HL-60 (cell line): Measurements from ENCODE around the gene ACAD9.

Experiments
- DNase-seq, 2 experiments: peaks; one replicate each; pipeline ENCODE4 v3.0.0-alpha.2; 2010 to 2020; ENCODE audit warnings: low read depth in 1 of 2, low spot score in 1 of 2
- H3K27ac ChIP-seq: fragments of 250-450 bp; sonication (Bioruptor Pico); replicated peaks from 2 replicates; pipeline ENCODE4 v1.5.1; 2020; ENCODE audit warnings: mild to moderate bottlenecking, moderate library complexity
- H3K27me3 ChIP-seq: fragments of 250-450 bp; sonication (Bioruptor Pico); 2 replicates; pipeline ENCODE4 v1.5.1; 2021; ENCODE audit warnings: mild to moderate bottlenecking, moderate library complexity; ENCODE audit not compliant: insufficient read depth, poor library complexity, severe bottlenecking
- H3K4me3 ChIP-seq: replicated peaks from 2 replicates; pipeline ENCODE4 v1.5.1; 2011; ENCODE audit warnings: mild to moderate bottlenecking, control low read depth, low read length; ENCODE audit not compliant: insufficient read depth
- GABPA ChIP-seq: IDR thresholded peaks from 2 replicates; pipeline ENCODE4 v1.6.1; 2012; ENCODE audit warnings: low read depth
- POLR2AphosphoS5 ChIP-seq: IDR thresholded peaks from 2 replicates; pipeline ENCODE4 v1.6.1; 2012; ENCODE audit warnings: low read depth
- SPI1 ChIP-seq: IDR thresholded peaks from 2 replicates; pipeline ENCODE4 v1.6.1; 2012; ENCODE audit warnings: low read depth, mild to moderate bottlenecking, borderline replicate concordance
- TF ChIP-seq, protein P1 (sequence below): IDR thresholded peaks from one replicate; pipeline ENCODE4 v1.5.1; 2011; ENCODE audit warnings: low read length, control low read depth, inconsistent platforms; ENCODE audit not compliant: insufficient read depth
- TF ChIP-seq, protein P2 (sequence below): IDR thresholded peaks from 2 replicates; pipeline ENCODE4 v1.6.1; 2012; ENCODE audit warnings: low read depth; ENCODE audit not compliant: insufficient replicate concordance

The ACAD9 gene

DNA sequence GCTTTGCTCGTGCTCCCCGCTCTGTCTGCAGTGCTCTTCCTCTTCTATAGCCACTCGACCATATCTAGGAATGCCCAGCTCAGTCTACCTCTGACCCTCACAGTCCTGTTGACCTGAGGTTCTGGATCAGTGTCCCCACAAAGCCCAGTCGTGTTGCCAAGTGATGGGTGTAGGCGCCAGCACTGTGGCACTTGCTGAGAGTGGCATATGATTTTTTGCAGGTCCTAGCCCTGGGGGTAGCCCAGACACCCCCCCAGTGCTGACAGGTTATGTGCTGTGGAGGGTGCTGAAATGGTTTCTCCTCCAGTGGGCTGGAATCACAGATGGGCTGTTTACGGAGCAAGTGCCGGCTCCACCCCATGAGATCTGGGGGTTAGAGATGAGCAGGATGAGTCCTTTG is 32.5 kb downstream of the ACAD9 start:
- TF ChIP-seq, protein P1, sequence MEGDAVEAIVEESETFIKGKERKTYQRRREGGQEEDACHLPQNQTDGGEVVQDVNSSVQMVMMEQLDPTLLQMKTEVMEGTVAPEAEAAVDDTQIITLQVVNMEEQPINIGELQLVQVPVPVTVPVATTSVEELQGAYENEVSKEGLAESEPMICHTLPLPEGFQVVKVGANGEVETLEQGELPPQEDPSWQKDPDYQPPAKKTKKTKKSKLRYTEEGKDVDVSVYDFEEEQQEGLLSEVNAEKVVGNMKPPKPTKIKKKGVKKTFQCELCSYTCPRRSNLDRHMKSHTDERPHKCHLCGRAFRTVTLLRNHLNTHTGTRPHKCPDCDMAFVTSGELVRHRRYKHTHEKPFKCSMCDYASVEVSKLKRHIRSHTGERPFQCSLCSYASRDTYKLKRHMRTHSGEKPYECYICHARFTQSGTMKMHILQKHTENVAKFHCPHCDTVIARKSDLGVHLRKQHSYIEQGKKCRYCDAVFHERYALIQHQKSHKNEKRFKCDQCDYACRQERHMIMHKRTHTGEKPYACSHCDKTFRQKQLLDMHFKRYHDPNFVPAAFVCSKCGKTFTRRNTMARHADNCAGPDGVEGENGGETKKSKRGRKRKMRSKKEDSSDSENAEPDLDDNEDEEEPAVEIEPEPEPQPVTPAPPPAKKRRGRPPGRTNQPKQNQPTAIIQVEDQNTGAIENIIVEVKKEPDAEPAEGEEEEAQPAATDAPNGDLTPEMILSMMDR = no peak
- TF ChIP-seq SPI1 = no peak
- no peak for TF ChIP-seq GABPA
- TF ChIP-seq, protein P2, sequence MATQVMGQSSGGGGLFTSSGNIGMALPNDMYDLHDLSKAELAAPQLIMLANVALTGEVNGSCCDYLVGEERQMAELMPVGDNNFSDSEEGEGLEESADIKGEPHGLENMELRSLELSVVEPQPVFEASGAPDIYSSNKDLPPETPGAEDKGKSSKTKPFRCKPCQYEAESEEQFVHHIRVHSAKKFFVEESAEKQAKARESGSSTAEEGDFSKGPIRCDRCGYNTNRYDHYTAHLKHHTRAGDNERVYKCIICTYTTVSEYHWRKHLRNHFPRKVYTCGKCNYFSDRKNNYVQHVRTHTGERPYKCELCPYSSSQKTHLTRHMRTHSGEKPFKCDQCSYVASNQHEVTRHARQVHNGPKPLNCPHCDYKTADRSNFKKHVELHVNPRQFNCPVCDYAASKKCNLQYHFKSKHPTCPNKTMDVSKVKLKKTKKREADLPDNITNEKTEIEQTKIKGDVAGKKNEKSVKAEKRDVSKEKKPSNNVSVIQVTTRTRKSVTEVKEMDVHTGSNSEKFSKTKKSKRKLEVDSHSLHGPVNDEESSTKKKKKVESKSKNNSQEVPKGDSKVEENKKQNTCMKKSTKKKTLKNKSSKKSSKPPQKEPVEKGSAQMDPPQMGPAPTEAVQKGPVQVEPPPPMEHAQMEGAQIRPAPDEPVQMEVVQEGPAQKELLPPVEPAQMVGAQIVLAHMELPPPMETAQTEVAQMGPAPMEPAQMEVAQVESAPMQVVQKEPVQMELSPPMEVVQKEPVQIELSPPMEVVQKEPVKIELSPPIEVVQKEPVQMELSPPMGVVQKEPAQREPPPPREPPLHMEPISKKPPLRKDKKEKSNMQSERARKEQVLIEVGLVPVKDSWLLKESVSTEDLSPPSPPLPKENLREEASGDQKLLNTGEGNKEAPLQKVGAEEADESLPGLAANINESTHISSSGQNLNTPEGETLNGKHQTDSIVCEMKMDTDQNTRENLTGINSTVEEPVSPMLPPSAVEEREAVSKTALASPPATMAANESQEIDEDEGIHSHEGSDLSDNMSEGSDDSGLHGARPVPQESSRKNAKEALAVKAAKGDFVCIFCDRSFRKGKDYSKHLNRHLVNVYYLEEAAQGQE = no peak
- TF ChIP-seq POLR2AphosphoS5 = no peak
- H3K4me3 ChIP-seq = no peak overlapping the region
- DNase-seq = no peak

DNA sequence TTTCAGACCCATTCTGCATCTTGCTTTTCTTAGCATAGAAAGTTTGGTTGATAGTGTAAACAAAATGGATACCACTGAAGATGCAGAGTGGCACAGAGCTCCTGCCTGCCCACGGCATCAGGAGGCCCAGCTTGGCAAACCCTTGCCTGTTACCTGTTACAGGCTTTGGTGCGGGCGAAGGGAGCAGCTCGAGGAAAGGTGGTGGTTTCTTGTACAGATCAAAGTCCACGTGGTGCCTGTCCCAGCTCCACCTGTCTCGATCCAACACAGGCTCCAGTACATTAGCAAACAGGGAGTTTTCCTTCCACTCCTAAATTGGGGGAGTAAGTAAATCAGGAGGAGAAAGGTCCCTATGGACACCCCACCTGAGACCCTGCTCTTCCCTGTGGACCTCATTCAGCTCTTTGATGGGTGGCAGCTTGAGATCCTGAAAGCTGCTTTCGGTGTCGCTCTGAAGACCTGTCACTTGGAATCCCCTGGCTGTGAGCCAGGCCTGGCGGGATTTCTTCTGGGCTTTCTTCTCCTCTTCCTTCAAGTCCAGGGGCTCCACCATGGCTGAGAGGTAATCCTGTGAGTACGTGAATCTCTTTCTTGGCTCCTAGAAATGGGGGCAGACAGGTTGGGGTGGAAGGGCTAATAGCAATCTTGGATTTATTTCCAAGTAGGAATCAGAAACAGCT is 35.7 kb downstream of the ACAD9 start:
- H3K27ac ChIP-seq = no peak overlapping the region
- no peak for TF ChIP-seq GABPA
- TF ChIP-seq, protein P2 = no peak
- TF ChIP-seq POLR2AphosphoS5 = no peak
- TF ChIP-seq, protein P1 = no peak
- TF ChIP-seq SPI1 = no peak
- no peaks in the 10 kb centered on the region for H3K27me3 ChIP-seq
- DNase-seq = no peak
- no peak overlapping the region for H3K4me3 ChIP-seq

More for the DNA sequence above, 32.5 kb downstream of the ACAD9 start:
- Histone ChIP-seq H3K27me3 (no peaks in the 10 kb centered on the region), H3K27ac (no peak overlapping the region)

DNA sequence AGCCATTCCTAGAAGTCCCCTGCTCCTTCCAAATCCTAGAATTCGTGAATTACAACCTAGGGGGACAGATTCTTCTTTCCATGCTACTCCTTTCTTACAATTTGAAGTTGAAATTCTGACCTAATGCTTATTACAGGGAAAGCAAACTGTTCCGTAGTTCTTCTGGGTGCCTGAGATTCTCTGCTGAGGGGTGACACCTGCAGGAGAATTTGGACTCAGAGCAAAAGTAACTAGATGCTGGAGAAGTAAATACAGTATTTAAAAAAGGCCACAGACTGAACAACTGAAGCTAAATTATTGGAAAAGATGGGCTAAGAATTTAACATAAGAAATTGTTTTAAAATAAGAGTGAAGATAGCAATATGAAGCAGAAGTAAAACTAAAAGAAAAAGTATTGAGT is 37.9 kb downstream of the ACAD9 start:
- DNase-seq = no peak
- no peak for TF ChIP-seq SPI1
- no peak for TF ChIP-seq POLR2AphosphoS5
- no peak for TF ChIP-seq GABPA
- TF ChIP-seq, protein P1 = no peak
- TF ChIP-seq, protein P2 = no peak
- Histone ChIP-seq H3K27me3 (no peaks in the 10 kb centered on the region), H3K27ac (no peak overlapping the region), H3K4me3 (no peak overlapping the region)
